DOHH2 (cell line): ENCODE measurements around the gene ABHD18.

ENCODE experiments used
- H3F3A ChIP-seq: fragments of 200-600 bp; sonication (generic), shearing (Covaris generic); 2 replicates; pipeline ENCODE4 v1.6.0; 2016; ENCODE audit warnings: antibody characterized with exemption, mild to moderate bottlenecking; ENCODE audit not compliant: control insufficient read depth, insufficient read depth
- H3K27ac ChIP-seq: fragments of 200-600 bp; sonication (generic); 2 replicates; pipeline ENCODE4 v1.5.1; 2014; ENCODE audit warnings: low read depth, mild to moderate bottlenecking, low read length, moderate library complexity
- H3K27me3 ChIP-seq: fragments of 200-600 bp; sonication (generic); 2 replicates; pipeline ENCODE4 v1.6.1; 2014; ENCODE audit warnings: mild to moderate bottlenecking, low read length, mixed read lengths; ENCODE audit not compliant: control insufficient read depth
- H3K36me3 ChIP-seq: fragments of 200-600 bp; sonication (generic); 2 replicates; pipeline ENCODE4 v1.6.1; 2014; ENCODE audit warnings: mild to moderate bottlenecking, low read length, moderate library complexity, mixed read lengths; ENCODE audit not compliant: control insufficient read depth
- H3K4me1 ChIP-seq: fragments of 200-600 bp; sonication (generic); 2 replicates; pipeline ENCODE4 v1.6.1; 2014; ENCODE audit warnings: mild to moderate bottlenecking, low read length, mixed read lengths; ENCODE audit not compliant: control insufficient read depth
- H3K4me2 ChIP-seq: fragments of 200-600 bp; sonication (generic); 2 replicates; pipeline ENCODE4 v1.6.0; 2014; ENCODE audit warnings: mild to moderate bottlenecking, low read length, moderate library complexity
- H3K4me3 ChIP-seq: fragments of 200-600 bp; sonication (generic); 2 replicates; pipeline ENCODE4 v1.5.1; 2014; ENCODE audit warnings: mild to moderate bottlenecking, low read length, mixed read lengths
- H3K79me2 ChIP-seq: fragments of 200-600 bp; sonication (generic); 2 replicates; pipeline ENCODE4 v1.6.1; 2014; ENCODE audit warnings: mild to moderate bottlenecking, low read length, mixed read lengths; ENCODE audit not compliant: control insufficient read depth
- H3K9me2 ChIP-seq: fragments of 200-600 bp; sonication (generic); replicated peaks from 2 replicates; pipeline ENCODE4 v1.6.1; 2014; ENCODE audit warnings: mild to moderate bottlenecking, low read length, mixed read lengths; ENCODE audit not compliant: control insufficient read depth
- H3K9me3 ChIP-seq: fragments of 200-600 bp; sonication (generic); 2 replicates; pipeline ENCODE4 v1.6.1; 2014; ENCODE audit warnings: antibody characterized with exemption, low read length, mixed read lengths; ENCODE audit not compliant: control insufficient read depth, insufficient read depth
- H4K20me1 ChIP-seq: fragments of 200-600 bp; sonication (generic); 2 replicates; pipeline ENCODE4 v1.6.0; 2014; ENCODE audit warnings: low read depth, mild to moderate bottlenecking, antibody characterized with exemption, low read length, moderate library complexity; ENCODE audit not compliant: control insufficient read depth, insufficient read depth
- CTCF ChIP-seq: fragments of 200-600 bp; sonication (generic); IDR thresholded peaks from one replicate; pipeline ENCODE4 v1.5.1; 2014; ENCODE audit warnings: antibody characterized with exemption, mild to moderate bottlenecking, low read depth, low read length; ENCODE audit not compliant: poor library complexity, severe bottlenecking
- EZH2phosphoT487 ChIP-seq: fragments of 200-600 bp; sonication (generic); IDR thresholded peaks from 2 replicates; pipeline ENCODE4 v1.6.1; 2017; ENCODE audit warnings: borderline replicate concordance, mild to moderate bottlenecking, antibody characterized with exemption, low read length, moderate library complexity, mixed read lengths

ABHD18 gene

DNA sequence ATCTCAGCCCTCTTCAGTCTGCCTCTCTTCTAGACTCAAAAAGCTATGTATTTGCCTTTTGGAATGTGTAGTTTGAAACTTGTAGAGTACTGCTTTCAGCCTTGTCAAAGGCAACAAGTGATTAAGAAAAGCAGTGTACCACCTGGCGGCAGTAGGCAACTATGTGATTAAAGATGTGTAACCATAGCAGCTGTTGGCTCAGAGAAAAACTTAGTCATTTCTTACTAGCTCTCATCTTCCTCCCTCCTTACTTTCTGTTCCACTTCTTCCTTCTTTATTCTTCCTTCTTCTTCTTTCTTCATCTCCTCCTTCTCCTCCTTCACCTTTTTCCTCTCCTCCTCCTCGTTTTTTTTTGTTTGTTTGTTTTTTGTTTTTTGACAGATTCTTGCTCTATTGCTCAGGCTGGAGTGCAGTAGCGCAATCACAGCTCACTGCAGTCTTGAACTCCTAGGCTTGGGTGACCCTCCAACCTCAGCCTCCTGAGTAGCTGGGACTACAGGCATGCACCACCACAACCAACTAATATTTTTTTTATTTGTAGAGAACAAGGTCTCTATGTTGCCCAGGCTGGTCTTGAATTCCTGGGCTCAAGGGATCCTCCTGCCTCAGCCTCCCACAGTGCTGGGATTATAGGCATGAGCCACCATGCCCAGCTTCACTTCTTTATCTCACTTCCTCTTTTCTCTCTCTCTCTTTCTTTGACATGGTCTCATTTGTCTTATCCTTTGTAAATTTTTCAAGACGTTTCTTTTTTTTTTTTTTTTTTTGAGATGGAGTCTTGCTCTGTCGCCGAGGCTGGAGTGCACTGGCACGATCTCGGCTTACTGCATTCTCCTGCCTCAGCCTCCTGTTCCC is 32.6 kb downstream of the ABHD18 start:
- Histone ChIP-seq H3K36me3 (peaks cover 5% of the 10 kb centered on the region; the same call in 1 of the 2 replicates), H3K4me2 (no peak overlapping the region)

GRCh38 chr4:128006592-128006991 is 41.4 kb downstream of the ABHD18 start:
- H3K27ac ChIP-seq = no peak overlapping the region

More for the DNA sequence above, 32.6 kb downstream of the ABHD18 start:
- Histone ChIP-seq H3K27me3 (no peaks in the 10 kb centered on the region), H3K9me2 (no peaks in the 10 kb centered on the region), H3K4me3 (no peak overlapping the region), H3F3A (peaks cover 7% of the 10 kb centered on the region; the same call in 1 of the 2 replicates), H3K27ac (no peak overlapping the region), H4K20me1 (no peaks in the 10 kb centered on the region), H3K9me3 (no peaks in the 10 kb centered on the region), H3K4me1 (peaks cover 15% of the 10 kb centered on the region), H3K79me2 (no peaks in the 10 kb centered on the region; the same call in 1 of the 2 replicates)
- TF ChIP-seq CTCF = peak; percentile 53
- no peak for TF ChIP-seq EZH2phosphoT487

DNA sequence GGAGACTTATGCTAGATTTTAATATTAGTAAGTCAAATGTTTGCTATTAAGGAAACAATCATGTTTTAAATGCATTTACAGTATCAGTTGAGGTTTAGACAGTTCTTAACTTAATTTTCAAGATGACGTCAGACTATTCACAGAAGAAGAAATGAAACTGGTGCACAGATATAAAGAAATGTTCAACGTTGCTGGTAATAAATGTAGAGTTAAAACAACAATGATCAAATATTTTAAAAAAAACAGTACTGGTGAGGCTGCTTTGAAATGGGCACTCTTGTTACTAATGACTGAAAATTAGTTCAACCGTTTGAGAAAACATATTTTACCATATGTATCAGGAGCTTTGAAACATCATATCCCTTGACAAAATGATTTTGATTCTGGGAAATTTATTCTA is 44.2 kb downstream of the ABHD18 start:
- peaks cover 13% of the 10 kb centered on the region for H3K36me3 ChIP-seq
- TF ChIP-seq CTCF = no peak
- TF ChIP-seq EZH2phosphoT487 = no peak
- no peaks in the 10 kb centered on the region for H3K9me2 ChIP-seq
- H3K27me3 ChIP-seq = no peaks in the 10 kb centered on the region
- H3K4me2 ChIP-seq = no peak overlapping the region
- H3K79me2 ChIP-seq = no peaks in the 10 kb centered on the region
- 0 out of 2 replicates have a peak, but pooled peaks cover 3% of the 10 kb centered on the region for H3F3A ChIP-seq
- no peak overlapping the region for H3K27ac ChIP-seq
- H3K9me3 ChIP-seq = no peaks in the 10 kb centered on the region
- no peak overlapping the region for H3K4me3 ChIP-seq
- H4K20me1 ChIP-seq = no peaks in the 10 kb centered on the region
- peaks cover 3% of the 10 kb centered on the region; the same call in 1 of the 2 replicates for H3K4me1 ChIP-seq

More at GRCh38 chr4:128006592-128006991, 41.4 kb downstream of the ABHD18 start:
- Histone ChIP-seq H3K27me3 (no peaks in the 10 kb centered on the region), H3F3A (0 out of 2 replicates have a peak, but pooled peaks cover 3% of the 10 kb centered on the region), H3K9me3 (no peaks in the 10 kb centered on the region), H4K20me1 (no peaks in the 10 kb centered on the region), H3K36me3 (peaks cover 9% of the 10 kb centered on the region), H3K9me2 (no peaks in the 10 kb centered on the region), H3K79me2 (no peaks in the 10 kb centered on the region), H3K4me2 (no peak overlapping the region), H3K4me1 (peaks cover 3% of the 10 kb centered on the region; the same call in 1 of the 2 replicates), H3K4me3 (no peak overlapping the region)
- no peak for TF ChIP-seq CTCF
- TF ChIP-seq EZH2phosphoT487 = no peak
